IMR-90 (cell line): ENCODE data around the gene NOL12. TPM values are rescaled to one million over a fixed set of nuclear protein-coding genes. Genes with fewer than 3 reads are reported as not detected.
A peak's percentile ranks its signal among the peaks of the same experiment; 100 is the strongest.

ENCODE experiments used
- ATAC-seq: fragments of 200-7000 bp; cut with Tn5 transposase; 2 replicates; pipeline ENCODE4 v1.9.1; 2020; ENCODE audit warnings: low read depth, mild to moderate bottlenecking, moderate library complexity
- BruUV-seq: library from RNA; stranded (reverse); fragments of 400-500 nt; replicated peaks from 2 replicates; lab custom pipeline; 2021; lab: Mats Ljungman, UMichigan
- CTCF ChIA-PET: fragments of 300-600 bp; formaldehyde crosslinking; extraction: SDS; loops from one replicate; lab custom pipeline; 2021; ENCODE audit warnings: antibody characterized with exemption; lab: Yijun Ruan, JAX
- POLR2A ChIA-PET: fragments of 300-600 bp; sonication (Branson Sonifier 250); formaldehyde crosslinking; loops from one replicate; lab custom pipeline; 2022; ENCODE audit warnings: antibody characterized with exemption; ENCODE audit not compliant: unreplicated experiment; lab: Charles Lee
- DNase-seq: peaks from one replicate; pipeline ENCODE4 v3.0.0; 2013
- H2AFZ ChIP-seq: replicated peaks from 2 replicates; pipeline ENCODE3; 2013; ENCODE audit warnings: low read length, mild to moderate bottlenecking; ENCODE audit not compliant: poor library complexity
- H2AK5ac ChIP-seq: 2 replicates; pipeline ENCODE4 v1.6.1; 2013; ENCODE audit warnings: low read depth, low read length, inconsistent platforms
- H2AK9ac ChIP-seq: replicated peaks from 2 replicates; pipeline ENCODE3; 2013; ENCODE audit warnings: mild to moderate bottlenecking, low read depth, low read length, moderate library complexity; ENCODE audit not compliant: poor library complexity
- H2BK120ac ChIP-seq: 2 replicates; pipeline ENCODE4 v1.6.1; 2013; ENCODE audit warnings: low read depth, low read length, inconsistent platforms
- H2BK15ac ChIP-seq: 3 replicates; pipeline ENCODE4 v1.6.1; 2013; ENCODE audit warnings: low read depth, low read length, inconsistent platforms
- H2BK20ac ChIP-seq: 2 replicates; pipeline ENCODE4 v1.6.1; 2013; ENCODE audit warnings: low read depth, mild to moderate bottlenecking, inconsistent platforms, low read length, moderate library complexity
- H2BK5ac ChIP-seq: 2 replicates; pipeline ENCODE4 v1.6.1; 2013; ENCODE audit warnings: mild to moderate bottlenecking, low read depth, low read length, inconsistent platforms; ENCODE audit not compliant: poor library complexity, severe bottlenecking
- H3K14ac ChIP-seq: replicated peaks from 2 replicates; pipeline ENCODE4 v1.6.1; 2013; ENCODE audit warnings: low read depth, low read length, inconsistent platforms
- H3K18ac ChIP-seq: 2 replicates; pipeline ENCODE4 v1.6.1; 2013; ENCODE audit warnings: low read depth, low read length, control low read depth
- H3K23ac ChIP-seq: 2 replicates; pipeline ENCODE4 v1.6.1; 2013; ENCODE audit warnings: low read depth, low read length, inconsistent platforms
- H3K27ac ChIP-seq: 2 replicates; pipeline ENCODE4 v1.5.1; 2013; ENCODE audit warnings: mild to moderate bottlenecking, control low read depth, low read length; ENCODE audit not compliant: insufficient read depth
- H3K27me3 ChIP-seq: 2 replicates; pipeline ENCODE4 v1.6.1; 2013; ENCODE audit warnings: low read length; ENCODE audit not compliant: control insufficient read depth, insufficient read depth
- H3K36me3 ChIP-seq: 2 replicates; pipeline ENCODE4 v1.6.1; 2013; ENCODE audit warnings: low read length, mixed read lengths; ENCODE audit not compliant: control insufficient read depth, insufficient read depth
- H3K4ac ChIP-seq: 2 replicates; pipeline ENCODE4 v1.6.1; 2013; ENCODE audit warnings: low read depth, low read length, inconsistent platforms
- H3K4me1 ChIP-seq: 2 replicates; pipeline ENCODE4 v1.6.1; 2013; ENCODE audit warnings: low read length, mixed read lengths; ENCODE audit not compliant: control insufficient read depth, insufficient read depth
- H3K4me2 ChIP-seq: 2 replicates; pipeline ENCODE4 v1.6.1; 2013; ENCODE audit warnings: low read depth, mild to moderate bottlenecking, control low read depth, low read length, moderate library complexity
- H3K4me3 ChIP-seq: 2 replicates; pipeline ENCODE4 v1.5.1; 2013; ENCODE audit warnings: low read depth, mild to moderate bottlenecking, control low read depth, low read length, moderate library complexity; ENCODE audit not compliant: insufficient read depth
- H3K56ac ChIP-seq: 2 replicates; pipeline ENCODE4 v1.6.1; 2013; ENCODE audit warnings: low read length, inconsistent platforms; ENCODE audit not compliant: insufficient read depth; ENCODE audit errors: extremely low read depth
- H3K79me1 ChIP-seq, 2 experiments: 2 replicates each; pipeline ENCODE4 v1.6.1; 2013; ENCODE audit warnings: low read length in 2 of 2, inconsistent platforms in 1 of 2, low read depth in 1 of 2
- H3K9ac ChIP-seq: 2 replicates; pipeline ENCODE4 v1.6.1; 2013; ENCODE audit warnings: low read depth, low read length, control low read depth
- H3K9me1 ChIP-seq: 2 replicates; pipeline ENCODE4 v1.6.1; 2013; ENCODE audit warnings: low read length, inconsistent platforms; ENCODE audit not compliant: insufficient read depth
- H3K9me3 ChIP-seq: 2 replicates; pipeline ENCODE4 v1.6.1; 2013; ENCODE audit warnings: low read length; ENCODE audit not compliant: control insufficient read depth, insufficient read depth
- H4K20me1 ChIP-seq: 2 replicates; pipeline ENCODE4 v1.6.1; 2013; ENCODE audit warnings: low read length, inconsistent platforms; ENCODE audit not compliant: insufficient read depth
- H4K5ac ChIP-seq: 2 replicates; pipeline ENCODE4 v1.6.1; 2013; ENCODE audit warnings: mild to moderate bottlenecking, low read depth, low read length, control low read depth
- H4K8ac ChIP-seq, 2 experiments: 2 replicates each; pipeline ENCODE4 v1.6.1; 2013; ENCODE audit warnings: low read depth in 2 of 2, low read length in 2 of 2, control low read depth in 1 of 2, inconsistent platforms in 1 of 2
- H4K91ac ChIP-seq: 2 replicates; pipeline ENCODE4 v1.6.1; 2013; ENCODE audit warnings: low read depth, low read length, inconsistent platforms; ENCODE audit not compliant: insufficient read depth
- BHLHE40 ChIP-seq: fragments of 150-350 bp; IDR thresholded peaks from 2 replicates; pipeline ENCODE4 v1.6.1; 2016; ENCODE audit warnings: mild to moderate bottlenecking, low read depth, low read length
- CEBPB ChIP-seq: IDR thresholded peaks from 2 replicates; pipeline ENCODE4 v1.6.1; 2012; ENCODE audit warnings: low read depth, low read length, improper control_type of control experiment
- MAZ ChIP-seq: IDR thresholded peaks from 2 replicates; pipeline ENCODE4 v1.6.1; 2012; ENCODE audit warnings: low read depth, mild to moderate bottlenecking, low read length, improper control_type of control experiment, moderate library complexity, borderline replicate concordance
- POLR2A ChIP-seq: IDR thresholded peaks from 2 replicates; pipeline ENCODE4 v1.6.1; 2012; ENCODE audit warnings: mild to moderate bottlenecking, low read depth, low read length
- WGBS, 2 experiments: methylation state at CpG; one replicate each; pipeline versions ENCODE4 v1.1.5 to v1.1.7; 2013; ENCODE audit warnings: missing lambda C conversion rate in 2 of 2; ENCODE audit not compliant: insufficient read length in 1 of 2; ENCODE audit errors: extremely low coverage in 2 of 2; 5-methylcytosine and 5-hydroxymethylcytosine counted together
- dilution Hi-C: fragments of 300-500 bp; cut with HindIII; formaldehyde crosslinking; loops from one replicate; pipeline ENCODE4 v1.14.3; 2018; ENCODE audit warnings: low sequenced_read_pairs; ENCODE audit not compliant: unreplicated experiment
- in situ Hi-C: fragments of 300-500 bp; cut with MboI; formaldehyde crosslinking; loops from 3 replicates; pipeline ENCODE4 v1.14.3; 2019; ENCODE audit warnings: low sequenced_read_pairs, inconsistent platforms, mixed read lengths
- intact Hi-C: fragments of 100-400 bp; cut with micrococcal nuclease; formaldehyde crosslinking; loops from 2 replicates; pipeline ENCODE4 v1.10.0; 2022
- polyA plus RNA-seq, 3 experiments: library from polyadenylated mRNA; depleted of rRNA; stranded (reverse); fragments of >200 nt; gene quantifications; 2 replicates each; pipeline ENCODE4 v1.2.3, GENCODE V29; 2012; ENCODE audit warnings: low replicate concordance in 1 of 3
- total RNA-seq: library from RNA; depleted of rRNA; stranded (reverse); fragments of >200 nt; gene quantifications from 2 replicates; pipeline ENCODE4 v1.2.3, GENCODE V29; 2012
- TF ChIP-seq, protein P1 (sequence below): fragments of 150-350 bp; IDR thresholded peaks from 2 replicates; pipeline ENCODE4 v1.6.1; 2017; ENCODE audit warnings: mild to moderate bottlenecking, antibody characterized with exemption, low read length, low read depth
- TF ChIP-seq, protein P2 (sequence below): conservative IDR thresholded peaks from 2 replicates; pipeline ENCODE4 v1.5.1; 2012; ENCODE audit warnings: mild to moderate bottlenecking, low read depth, low read length, improper control_type of control experiment
- TF ChIP-seq, protein P3 (sequence below): fragments of 150-350 bp; IDR thresholded peaks from 2 replicates; pipeline ENCODE4 v1.6.1; 2016; ENCODE audit warnings: low read depth, mild to moderate bottlenecking, low read length, moderate library complexity, borderline replicate concordance

The NOL12 gene
- total and polyA plus RNA-seq, 2 of the 4 experiments (the other 2 are of a cell fraction) = 16.0 to 25.6 TPM

DNA sequence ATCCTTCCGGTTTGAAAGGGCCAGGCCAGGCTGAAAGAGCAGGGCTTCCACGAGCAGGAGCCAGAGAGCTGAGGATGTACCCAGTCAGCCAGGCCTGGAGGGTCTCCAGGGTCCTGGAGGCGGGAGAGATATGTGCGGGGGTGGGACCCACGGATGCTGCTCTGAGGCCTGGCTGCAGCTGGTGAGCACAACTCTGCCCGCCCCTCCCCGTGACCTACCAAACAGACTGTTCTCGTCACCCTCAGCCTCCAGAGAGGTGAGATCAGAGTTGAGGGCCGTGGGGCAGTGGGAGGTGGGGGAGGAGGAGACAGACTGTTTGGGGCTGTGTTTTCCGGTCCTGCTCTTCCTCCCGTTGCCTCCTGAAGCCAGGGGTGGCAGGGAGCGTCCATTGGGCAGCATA, 52.9 kb downstream of the NOL12 start:
- Histone ChIP-seq H3K27ac (peak overlapping the region; percentile 58), H3K9me1 (peaks cover 29% of the 10 kb centered on the region), H3K27me3 (no peaks in the 10 kb centered on the region), H3K36me3 (no peaks in the 10 kb centered on the region), H3K56ac (no peak overlapping the region), H3K23ac (peak overlapping the region; percentile 23; the same call in 1 of the 2 replicates), H3K4me3 (no peak overlapping the region), H3K18ac (peak overlapping the region; percentile 22; the same call in 1 of the 2 replicates), H4K91ac (peak overlapping the region; percentile 63; the same call in 1 of the 2 replicates), H3K4ac (peak overlapping the region; percentile 45; the same call in 1 of the 2 replicates), H3K4me2 (no peak overlapping the region), H3K14ac (0 out of 2 replicates have a peak overlapping the region, but pooled peaks have one; percentile 42), H3K79me1 (peaks cover 0 to 17% of the 10 kb centered on the region in 2 experiments; a peak in 2 of 4 replicates), H2BK15ac (peak overlapping the region; percentile 36; the same call in 1 of the 3 replicates), H3K9ac (peak overlapping the region; percentile 7; the same call in 1 of the 2 replicates), H2AK9ac (peak overlapping the region; percentile 85), H4K5ac (peak overlapping the region; percentile 50), H4K20me1 (peaks cover 3% of the 10 kb centered on the region; the same call in 1 of the 2 replicates), H3K4me1 (peaks cover 34% of the 10 kb centered on the region), H2AFZ (peak overlapping the region; percentile 81), H4K8ac (peak overlapping the region; percentile 45 to 72; a peak in 2 of 4 replicates), H2AK5ac (peak overlapping the region; percentile 86), H2BK20ac (0 out of 2 replicates have a peak overlapping the region, but pooled peaks have one; percentile 33), H2BK5ac (no peak overlapping the region), H2BK120ac (peak overlapping the region; percentile 41; the same call in 1 of the 2 replicates), H3K9me3 (no peaks in the 10 kb centered on the region)
- dilution Hi-C loops = no loop called here
- POLR2A ChIA-PET = no interaction called here
- intact Hi-C loops = loop anchor here (5.0 kb wide), 1 partner anchor 97 kb away; no protein-coding TSS in a partner anchor
- BruUV-seq = no TSS peak
- CTCF ChIA-PET = no interaction called here
- peak; percentile 87 for DNase-seq
- peak; percentile 58 for ATAC-seq
- WGBS, 2 experiments = 20% methylated on average over 2 of the region's 12 CpGs; no CpG with 5 or more reads in 1 of the 2 experiments
- in situ Hi-C loops = no loop called here
- TF ChIP-seq, protein P1, sequence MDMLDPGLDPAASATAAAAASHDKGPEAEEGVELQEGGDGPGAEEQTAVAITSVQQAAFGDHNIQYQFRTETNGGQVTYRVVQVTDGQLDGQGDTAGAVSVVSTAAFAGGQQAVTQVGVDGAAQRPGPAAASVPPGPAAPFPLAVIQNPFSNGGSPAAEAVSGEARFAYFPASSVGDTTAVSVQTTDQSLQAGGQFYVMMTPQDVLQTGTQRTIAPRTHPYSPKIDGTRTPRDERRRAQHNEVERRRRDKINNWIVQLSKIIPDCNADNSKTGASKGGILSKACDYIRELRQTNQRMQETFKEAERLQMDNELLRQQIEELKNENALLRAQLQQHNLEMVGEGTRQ = peak; percentile 42; the same call in 1 of the 2 replicates
- TF ChIP-seq CEBPB (no peak), POLR2A (no peak), BHLHE40 (peak; percentile 53), MAZ (peak; percentile 74; the same call in 1 of the 2 replicates)
- TF ChIP-seq, protein P2, sequence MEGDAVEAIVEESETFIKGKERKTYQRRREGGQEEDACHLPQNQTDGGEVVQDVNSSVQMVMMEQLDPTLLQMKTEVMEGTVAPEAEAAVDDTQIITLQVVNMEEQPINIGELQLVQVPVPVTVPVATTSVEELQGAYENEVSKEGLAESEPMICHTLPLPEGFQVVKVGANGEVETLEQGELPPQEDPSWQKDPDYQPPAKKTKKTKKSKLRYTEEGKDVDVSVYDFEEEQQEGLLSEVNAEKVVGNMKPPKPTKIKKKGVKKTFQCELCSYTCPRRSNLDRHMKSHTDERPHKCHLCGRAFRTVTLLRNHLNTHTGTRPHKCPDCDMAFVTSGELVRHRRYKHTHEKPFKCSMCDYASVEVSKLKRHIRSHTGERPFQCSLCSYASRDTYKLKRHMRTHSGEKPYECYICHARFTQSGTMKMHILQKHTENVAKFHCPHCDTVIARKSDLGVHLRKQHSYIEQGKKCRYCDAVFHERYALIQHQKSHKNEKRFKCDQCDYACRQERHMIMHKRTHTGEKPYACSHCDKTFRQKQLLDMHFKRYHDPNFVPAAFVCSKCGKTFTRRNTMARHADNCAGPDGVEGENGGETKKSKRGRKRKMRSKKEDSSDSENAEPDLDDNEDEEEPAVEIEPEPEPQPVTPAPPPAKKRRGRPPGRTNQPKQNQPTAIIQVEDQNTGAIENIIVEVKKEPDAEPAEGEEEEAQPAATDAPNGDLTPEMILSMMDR = peak; percentile 32
- TF ChIP-seq, protein P3, sequence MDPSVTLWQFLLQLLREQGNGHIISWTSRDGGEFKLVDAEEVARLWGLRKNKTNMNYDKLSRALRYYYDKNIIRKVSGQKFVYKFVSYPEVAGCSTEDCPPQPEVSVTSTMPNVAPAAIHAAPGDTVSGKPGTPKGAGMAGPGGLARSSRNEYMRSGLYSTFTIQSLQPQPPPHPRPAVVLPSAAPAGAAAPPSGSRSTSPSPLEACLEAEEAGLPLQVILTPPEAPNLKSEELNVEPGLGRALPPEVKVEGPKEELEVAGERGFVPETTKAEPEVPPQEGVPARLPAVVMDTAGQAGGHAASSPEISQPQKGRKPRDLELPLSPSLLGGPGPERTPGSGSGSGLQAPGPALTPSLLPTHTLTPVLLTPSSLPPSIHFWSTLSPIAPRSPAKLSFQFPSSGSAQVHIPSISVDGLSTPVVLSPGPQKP = no peak
